ENCODE results near the gene EFHC2.

DNA sequence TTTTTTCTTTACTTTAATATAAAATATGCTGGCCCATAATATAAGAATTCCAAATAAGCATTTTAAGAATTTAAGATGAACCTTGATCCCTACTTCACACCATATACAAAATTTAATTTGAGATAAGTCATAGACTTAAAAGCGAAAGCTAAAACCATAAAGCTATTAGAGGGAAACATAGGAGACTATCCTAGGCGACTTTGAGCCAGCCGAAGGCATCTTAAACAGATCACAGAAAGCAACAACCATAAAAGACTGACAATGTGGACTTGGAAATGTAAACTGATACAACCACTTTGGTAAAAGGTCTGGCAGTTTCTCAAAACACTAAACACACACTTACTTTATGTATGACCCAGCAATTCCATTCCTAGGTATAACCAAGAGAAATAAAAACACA lies 125.0 kb downstream of the EFHC2 start:
- TF ChIP-seq, protein P1, sequence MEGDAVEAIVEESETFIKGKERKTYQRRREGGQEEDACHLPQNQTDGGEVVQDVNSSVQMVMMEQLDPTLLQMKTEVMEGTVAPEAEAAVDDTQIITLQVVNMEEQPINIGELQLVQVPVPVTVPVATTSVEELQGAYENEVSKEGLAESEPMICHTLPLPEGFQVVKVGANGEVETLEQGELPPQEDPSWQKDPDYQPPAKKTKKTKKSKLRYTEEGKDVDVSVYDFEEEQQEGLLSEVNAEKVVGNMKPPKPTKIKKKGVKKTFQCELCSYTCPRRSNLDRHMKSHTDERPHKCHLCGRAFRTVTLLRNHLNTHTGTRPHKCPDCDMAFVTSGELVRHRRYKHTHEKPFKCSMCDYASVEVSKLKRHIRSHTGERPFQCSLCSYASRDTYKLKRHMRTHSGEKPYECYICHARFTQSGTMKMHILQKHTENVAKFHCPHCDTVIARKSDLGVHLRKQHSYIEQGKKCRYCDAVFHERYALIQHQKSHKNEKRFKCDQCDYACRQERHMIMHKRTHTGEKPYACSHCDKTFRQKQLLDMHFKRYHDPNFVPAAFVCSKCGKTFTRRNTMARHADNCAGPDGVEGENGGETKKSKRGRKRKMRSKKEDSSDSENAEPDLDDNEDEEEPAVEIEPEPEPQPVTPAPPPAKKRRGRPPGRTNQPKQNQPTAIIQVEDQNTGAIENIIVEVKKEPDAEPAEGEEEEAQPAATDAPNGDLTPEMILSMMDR (IDR thresholded peaks at IDR 0.05; ENCODE audit: low read depth, low read length, missing input control), result no peak
- TF ChIP-seq RXRA (IDR thresholded peaks at IDR 0.05) (no peak), JUND (IDR thresholded peaks at IDR 0.05) (no peak)
- TF ChIP-seq, protein P2, sequence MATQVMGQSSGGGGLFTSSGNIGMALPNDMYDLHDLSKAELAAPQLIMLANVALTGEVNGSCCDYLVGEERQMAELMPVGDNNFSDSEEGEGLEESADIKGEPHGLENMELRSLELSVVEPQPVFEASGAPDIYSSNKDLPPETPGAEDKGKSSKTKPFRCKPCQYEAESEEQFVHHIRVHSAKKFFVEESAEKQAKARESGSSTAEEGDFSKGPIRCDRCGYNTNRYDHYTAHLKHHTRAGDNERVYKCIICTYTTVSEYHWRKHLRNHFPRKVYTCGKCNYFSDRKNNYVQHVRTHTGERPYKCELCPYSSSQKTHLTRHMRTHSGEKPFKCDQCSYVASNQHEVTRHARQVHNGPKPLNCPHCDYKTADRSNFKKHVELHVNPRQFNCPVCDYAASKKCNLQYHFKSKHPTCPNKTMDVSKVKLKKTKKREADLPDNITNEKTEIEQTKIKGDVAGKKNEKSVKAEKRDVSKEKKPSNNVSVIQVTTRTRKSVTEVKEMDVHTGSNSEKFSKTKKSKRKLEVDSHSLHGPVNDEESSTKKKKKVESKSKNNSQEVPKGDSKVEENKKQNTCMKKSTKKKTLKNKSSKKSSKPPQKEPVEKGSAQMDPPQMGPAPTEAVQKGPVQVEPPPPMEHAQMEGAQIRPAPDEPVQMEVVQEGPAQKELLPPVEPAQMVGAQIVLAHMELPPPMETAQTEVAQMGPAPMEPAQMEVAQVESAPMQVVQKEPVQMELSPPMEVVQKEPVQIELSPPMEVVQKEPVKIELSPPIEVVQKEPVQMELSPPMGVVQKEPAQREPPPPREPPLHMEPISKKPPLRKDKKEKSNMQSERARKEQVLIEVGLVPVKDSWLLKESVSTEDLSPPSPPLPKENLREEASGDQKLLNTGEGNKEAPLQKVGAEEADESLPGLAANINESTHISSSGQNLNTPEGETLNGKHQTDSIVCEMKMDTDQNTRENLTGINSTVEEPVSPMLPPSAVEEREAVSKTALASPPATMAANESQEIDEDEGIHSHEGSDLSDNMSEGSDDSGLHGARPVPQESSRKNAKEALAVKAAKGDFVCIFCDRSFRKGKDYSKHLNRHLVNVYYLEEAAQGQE (IDR thresholded peaks at IDR 0.05), result no peak
- TF ChIP-seq, protein P3, sequence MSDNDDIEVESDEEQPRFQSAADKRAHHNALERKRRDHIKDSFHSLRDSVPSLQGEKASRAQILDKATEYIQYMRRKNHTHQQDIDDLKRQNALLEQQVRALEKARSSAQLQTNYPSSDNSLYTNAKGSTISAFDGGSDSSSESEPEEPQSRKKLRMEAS (IDR thresholded peaks at IDR 0.05), result no peak

All from liver (tissue), 3 donors.